Measurements from ENCODE around the gene HHATL.

HHATL gene

DNA sequence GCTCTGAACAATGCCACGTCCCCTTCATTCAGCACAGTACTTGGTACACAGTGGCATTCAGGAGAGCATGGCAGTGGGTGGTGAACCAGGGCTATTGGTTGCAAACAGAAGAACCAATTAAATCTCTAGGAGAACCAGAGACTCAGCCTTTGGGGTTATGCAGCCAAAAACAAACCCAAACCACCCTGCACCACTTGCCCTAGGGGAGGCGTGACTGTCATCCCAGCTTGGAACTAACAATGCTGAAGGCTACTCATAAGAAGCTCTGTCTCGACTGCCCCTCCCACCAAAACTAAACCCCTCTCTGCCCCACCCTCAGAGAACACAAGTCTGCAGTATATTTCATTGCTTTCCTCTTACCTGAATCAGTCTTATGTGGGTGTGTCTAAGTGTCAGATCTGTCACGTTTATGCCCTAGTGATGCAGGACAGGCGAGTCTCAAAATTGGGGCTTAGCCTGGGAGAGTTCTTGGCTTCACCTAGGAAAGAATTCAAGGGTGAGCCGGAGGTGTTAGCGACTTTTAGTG is 32.5 kb downstream of the HHATL start:
- Histone ChIP-seq H3K4me3 (ENCODE audit: low read length in 2 of 2) (no peak overlapping the region), H3K9me3 (ENCODE audit: control insufficient read depth in 2 of 2, low read length in 2 of 2) (no peaks in the 10 kb centered on the region), H3K36me3 (ENCODE audit: control insufficient read depth in 2 of 2, insufficient read depth in 2 of 2, low read length in 2 of 2) (no peaks in the 10 kb centered on the region), H3K4me1 (ENCODE audit: control insufficient read depth in 2 of 2, insufficient read depth in 2 of 2, low read length in 2 of 2) (peaks cover 0 to 3% of the 10 kb centered on the region in 2 donors), H3K9ac (ENCODE audit: low read depth in 1 of 2, low read length in 2 of 2) (no peak overlapping the region), H3K27ac (ENCODE audit: low read depth in 2 of 2, low read length in 2 of 2) (no peak overlapping the region), H3K27me3 (ENCODE audit: control insufficient read depth in 2 of 2, insufficient read depth in 2 of 2, low read length in 2 of 2) (no peaks in the 10 kb centered on the region)

DNA sequence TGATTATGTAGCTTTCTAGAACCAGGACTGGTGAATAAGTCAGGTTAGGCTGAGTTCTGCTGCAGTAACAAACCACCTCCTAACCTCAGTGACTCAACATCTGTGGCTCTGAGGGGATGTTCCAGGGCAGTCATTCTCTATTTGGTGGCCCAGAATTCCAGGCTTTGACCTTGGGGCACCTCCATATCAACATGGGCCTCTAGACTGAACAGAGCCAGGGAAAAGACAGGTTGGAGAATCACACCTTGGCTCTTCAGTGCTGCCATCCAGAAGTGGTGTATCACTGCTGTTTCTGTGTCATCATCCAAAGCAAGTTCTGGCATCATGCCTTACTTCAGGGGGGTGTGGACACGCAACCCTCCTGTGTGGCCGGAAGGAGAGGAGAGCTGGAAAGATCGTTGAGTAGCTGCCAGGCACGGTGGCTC is 33.8 kb downstream of the HHATL start:
- no peaks in the 10 kb centered on the region for H3K36me3 ChIP-seq (ENCODE audit: control insufficient read depth in 2 of 2, insufficient read depth in 2 of 2, low read length in 2 of 2)
- H3K4me3 ChIP-seq (ENCODE audit: low read length in 2 of 2): no peak overlapping the region
- H3K27ac ChIP-seq (ENCODE audit: low read depth in 2 of 2, low read length in 2 of 2): no peak overlapping the region
- H3K9me3 ChIP-seq (ENCODE audit: control insufficient read depth in 2 of 2, low read length in 2 of 2): no peaks in the 10 kb centered on the region
- no peak overlapping the region for H3K9ac ChIP-seq (ENCODE audit: low read depth in 1 of 2, low read length in 2 of 2)
- H3K27me3 ChIP-seq (ENCODE audit: control insufficient read depth in 2 of 2, insufficient read depth in 2 of 2, low read length in 2 of 2): no peaks in the 10 kb centered on the region
- H3K4me1 ChIP-seq (ENCODE audit: control insufficient read depth in 2 of 2, insufficient read depth in 2 of 2, low read length in 2 of 2): peaks cover 0 to 3% of the 10 kb centered on the region in 2 donors

DNA sequence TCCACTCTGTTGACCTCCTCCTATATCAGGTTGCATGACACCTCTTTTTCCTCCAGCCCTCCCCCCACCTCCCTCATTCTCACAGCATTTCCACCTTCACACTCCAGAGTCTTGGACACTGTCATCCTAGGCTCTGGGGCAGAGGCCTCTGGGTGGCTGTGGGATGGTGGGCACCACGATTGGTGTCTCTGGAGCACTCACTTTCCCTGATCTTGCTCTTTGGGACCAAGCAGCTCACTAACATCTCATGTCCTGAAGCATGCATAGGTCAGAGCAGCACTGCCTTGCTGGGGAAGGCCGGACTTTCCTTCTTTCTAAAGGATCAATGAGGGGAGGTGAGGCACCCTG is 34.2 kb downstream of the HHATL start:
- peaks cover 0 to 3% of the 10 kb centered on the region in 2 donors for H3K4me1 ChIP-seq (ENCODE audit: control insufficient read depth in 2 of 2, insufficient read depth in 2 of 2, low read length in 2 of 2)
- no peak overlapping the region for H3K4me3 ChIP-seq (ENCODE audit: low read length in 2 of 2)
- H3K27ac ChIP-seq (ENCODE audit: low read depth in 2 of 2, low read length in 2 of 2): no peak overlapping the region
- H3K9ac ChIP-seq (ENCODE audit: low read depth in 1 of 2, low read length in 2 of 2): no peak overlapping the region
- no peaks in the 10 kb centered on the region for H3K36me3 ChIP-seq (ENCODE audit: control insufficient read depth in 2 of 2, insufficient read depth in 2 of 2, low read length in 2 of 2)
- H3K9me3 ChIP-seq (ENCODE audit: control insufficient read depth in 2 of 2, low read length in 2 of 2): no peaks in the 10 kb centered on the region
- H3K27me3 ChIP-seq (ENCODE audit: control insufficient read depth in 2 of 2, insufficient read depth in 2 of 2, low read length in 2 of 2): no peaks in the 10 kb centered on the region

- H3K9me3 ChIP-seq (ENCODE audit: control insufficient read depth in 2 of 2, low read length in 2 of 2): no peaks in the 10 kb centered on the region
- peaks cover 0 to 3% of the 10 kb centered on the region in 2 donors for H3K4me1 ChIP-seq (ENCODE audit: control insufficient read depth in 2 of 2, insufficient read depth in 2 of 2, low read length in 2 of 2)
- no peak overlapping the region for H3K27ac ChIP-seq (ENCODE audit: low read depth in 2 of 2, low read length in 2 of 2)
- no peak overlapping the region for H3K4me3 ChIP-seq (ENCODE audit: low read length in 2 of 2)
- H3K9ac ChIP-seq (ENCODE audit: low read depth in 1 of 2, low read length in 2 of 2): no peak overlapping the region
- H3K36me3 ChIP-seq (ENCODE audit: control insufficient read depth in 2 of 2, insufficient read depth in 2 of 2, low read length in 2 of 2): no peaks in the 10 kb centered on the region
- H3K27me3 ChIP-seq (ENCODE audit: control insufficient read depth in 2 of 2, insufficient read depth in 2 of 2, low read length in 2 of 2): no peaks in the 10 kb centered on the region
These were observed 34.8 kb downstream of the HHATL start for GRCh38 chr3:42667523-42668412.

GRCh38 chr3:42667096-42667522 is 35.5 kb downstream of the HHATL start:
- no peaks in the 10 kb centered on the region for H3K36me3 ChIP-seq (ENCODE audit: control insufficient read depth in 2 of 2, insufficient read depth in 2 of 2, low read length in 2 of 2)
- no peak overlapping the region for H3K27ac ChIP-seq (ENCODE audit: low read depth in 2 of 2, low read length in 2 of 2)

DNA sequence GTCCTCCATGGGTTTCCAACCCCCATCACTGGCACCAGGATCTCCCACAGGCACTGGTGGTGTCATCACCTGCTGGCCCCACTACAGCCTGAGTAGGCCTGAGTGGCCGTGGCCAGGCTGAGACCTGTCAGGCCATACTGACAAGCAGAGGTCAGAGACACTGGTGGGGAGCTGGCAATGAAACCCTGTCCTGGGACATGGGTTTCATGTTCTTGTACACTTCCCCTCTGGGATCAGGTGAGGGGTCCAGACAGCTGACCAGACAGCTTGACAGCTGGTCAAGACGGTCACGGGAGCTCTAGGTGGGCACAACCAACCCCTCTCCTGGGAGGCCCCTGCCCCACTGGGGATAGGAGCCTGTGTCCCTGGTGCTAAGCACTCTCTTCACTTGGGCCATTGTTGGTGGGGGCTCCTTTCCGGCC is 36.0 kb downstream of the HHATL start:
- H3K4me3 ChIP-seq (ENCODE audit: low read length in 2 of 2): no peak overlapping the region
- no peak overlapping the region for H3K9ac ChIP-seq (ENCODE audit: low read depth in 1 of 2, low read length in 2 of 2)
- H3K9me3 ChIP-seq (ENCODE audit: control insufficient read depth in 2 of 2, low read length in 2 of 2): no peaks in the 10 kb centered on the region
- H3K27ac ChIP-seq (ENCODE audit: low read depth in 2 of 2, low read length in 2 of 2): no peak overlapping the region
- no peaks in the 10 kb centered on the region for H3K36me3 ChIP-seq (ENCODE audit: control insufficient read depth in 2 of 2, insufficient read depth in 2 of 2, low read length in 2 of 2)
- no peaks in the 10 kb centered on the region for H3K27me3 ChIP-seq (ENCODE audit: control insufficient read depth in 2 of 2, insufficient read depth in 2 of 2, low read length in 2 of 2)
- H3K4me1 ChIP-seq (ENCODE audit: control insufficient read depth in 2 of 2, insufficient read depth in 2 of 2, low read length in 2 of 2): peaks cover 0 to 3% of the 10 kb centered on the region in 2 donors

More at GRCh38 chr3:42667096-42667522, 35.5 kb downstream of the HHATL start:
- no peak overlapping the region for H3K9ac ChIP-seq (ENCODE audit: low read depth in 1 of 2, low read length in 2 of 2)
- no peaks in the 10 kb centered on the region for H3K9me3 ChIP-seq (ENCODE audit: control insufficient read depth in 2 of 2, low read length in 2 of 2)
- H3K4me1 ChIP-seq (ENCODE audit: control insufficient read depth in 2 of 2, insufficient read depth in 2 of 2, low read length in 2 of 2): peaks cover 0 to 3% of the 10 kb centered on the region in 2 donors
- H3K4me3 ChIP-seq (ENCODE audit: low read length in 2 of 2): no peak overlapping the region
- no peaks in the 10 kb centered on the region for H3K27me3 ChIP-seq (ENCODE audit: control insufficient read depth in 2 of 2, insufficient read depth in 2 of 2, low read length in 2 of 2)

GRCh38 chr3:42666022-42666421 is 36.6 kb downstream of the HHATL start:
- no peak overlapping the region for H3K4me3 ChIP-seq (ENCODE audit: low read length in 2 of 2)
- no peaks in the 10 kb centered on the region for H3K27me3 ChIP-seq (ENCODE audit: control insufficient read depth in 2 of 2, insufficient read depth in 2 of 2, low read length in 2 of 2)
- no peaks in the 10 kb centered on the region for H3K9me3 ChIP-seq (ENCODE audit: control insufficient read depth in 2 of 2, low read length in 2 of 2)
- no peaks in the 10 kb centered on the region for H3K36me3 ChIP-seq (ENCODE audit: control insufficient read depth in 2 of 2, insufficient read depth in 2 of 2, low read length in 2 of 2)
- no peak overlapping the region for H3K9ac ChIP-seq (ENCODE audit: low read depth in 1 of 2, low read length in 2 of 2)
- peaks cover 0 to 3% of the 10 kb centered on the region in 2 donors for H3K4me1 ChIP-seq (ENCODE audit: control insufficient read depth in 2 of 2, insufficient read depth in 2 of 2, low read length in 2 of 2)
- H3K27ac ChIP-seq (ENCODE audit: low read depth in 2 of 2, low read length in 2 of 2): no peak overlapping the region

DNA sequence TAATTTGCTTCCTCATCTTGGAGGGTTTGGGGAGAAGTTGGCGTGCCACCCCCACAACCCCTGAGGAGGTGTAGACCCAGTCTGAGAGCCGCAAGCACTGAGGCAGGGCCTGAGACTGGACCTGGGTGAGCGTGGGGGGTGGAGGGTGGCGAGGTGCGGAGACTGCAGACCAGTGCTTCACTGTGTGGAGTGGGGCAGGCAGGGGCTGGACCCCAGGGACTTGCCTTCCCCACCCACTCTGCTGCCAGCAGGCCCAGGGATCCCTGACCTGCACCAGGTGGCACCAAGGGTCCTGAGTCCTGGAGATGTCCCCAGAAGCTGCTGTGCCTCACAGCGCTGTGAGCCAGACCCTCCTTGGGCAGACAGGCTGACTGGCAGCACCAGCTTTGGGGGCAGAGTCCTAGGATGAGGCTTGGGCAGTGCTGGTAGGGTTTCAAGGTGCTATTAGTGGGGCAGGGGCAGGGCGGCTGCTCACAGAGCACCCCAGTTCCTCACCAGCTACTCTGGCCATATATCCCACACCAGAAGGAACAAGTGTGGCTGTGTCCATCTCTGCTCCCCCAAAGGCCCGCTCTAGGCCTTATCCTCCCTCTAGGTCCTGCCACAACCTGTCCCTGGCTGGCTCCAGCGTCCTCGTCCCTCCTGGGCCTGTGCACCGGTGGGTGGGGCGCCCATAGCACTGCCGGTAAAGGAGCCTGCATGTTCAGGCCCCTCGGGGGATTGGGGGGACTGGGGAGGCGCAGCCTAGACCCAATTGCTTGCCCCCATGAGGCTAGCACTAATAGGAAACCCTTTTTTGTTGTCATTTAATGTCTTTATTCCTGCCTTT is 37.3 kb downstream of the HHATL start:
- H3K9ac ChIP-seq (ENCODE audit: low read depth in 1 of 2, low read length in 2 of 2): no peak overlapping the region
- H3K4me1 ChIP-seq (ENCODE audit: control insufficient read depth in 2 of 2, insufficient read depth in 2 of 2, low read length in 2 of 2): peaks cover 0 to 3% of the 10 kb centered on the region in 2 donors
- H3K27ac ChIP-seq (ENCODE audit: low read depth in 2 of 2, low read length in 2 of 2): no peak overlapping the region
- no peaks in the 10 kb centered on the region for H3K27me3 ChIP-seq (ENCODE audit: control insufficient read depth in 2 of 2, insufficient read depth in 2 of 2, low read length in 2 of 2)
- H3K4me3 ChIP-seq (ENCODE audit: low read length in 2 of 2): no peak overlapping the region
- H3K9me3 ChIP-seq (ENCODE audit: control insufficient read depth in 2 of 2, low read length in 2 of 2): no peaks in the 10 kb centered on the region
- H3K36me3 ChIP-seq (ENCODE audit: control insufficient read depth in 2 of 2, insufficient read depth in 2 of 2, low read length in 2 of 2): no peaks in the 10 kb centered on the region

- no peak overlapping the region for H3K4me3 ChIP-seq (ENCODE audit: low read length in 2 of 2)
- H3K9ac ChIP-seq (ENCODE audit: low read depth in 1 of 2, low read length in 2 of 2): no peak overlapping the region
- peaks cover 0 to 3% of the 10 kb centered on the region in 2 donors for H3K4me1 ChIP-seq (ENCODE audit: control insufficient read depth in 2 of 2, insufficient read depth in 2 of 2, low read length in 2 of 2)
- H3K27me3 ChIP-seq (ENCODE audit: control insufficient read depth in 2 of 2, insufficient read depth in 2 of 2, low read length in 2 of 2): no peaks in the 10 kb centered on the region
- H3K9me3 ChIP-seq (ENCODE audit: control insufficient read depth in 2 of 2, low read length in 2 of 2): no peaks in the 10 kb centered on the region
- no peak overlapping the region for H3K27ac ChIP-seq (ENCODE audit: low read depth in 2 of 2, low read length in 2 of 2)
- no peaks in the 10 kb centered on the region for H3K36me3 ChIP-seq (ENCODE audit: control insufficient read depth in 2 of 2, insufficient read depth in 2 of 2, low read length in 2 of 2)
These were observed 38.2 kb downstream of the HHATL start for GRCh38 chr3:42664438-42664803.
